DMS153 (cell line): ENCODE measurements around the gene TSPAN32.
"Not testable (repeated sequence)": the region's sequence is repeated elsewhere in the genome, so short reads cannot be mapped to it uniquely, and the experiment has no call there.

ENCODE experiments used
- DNase-seq: peaks from one replicate; lab custom pipeline; 2025; lab: John Stamatoyannopoulos, UW

The TSPAN32 gene

GRCh38 chr11:2342981-2343380, 41.2 kb downstream of the TSPAN32 start:
- DNase-seq, result no peak

DNA sequence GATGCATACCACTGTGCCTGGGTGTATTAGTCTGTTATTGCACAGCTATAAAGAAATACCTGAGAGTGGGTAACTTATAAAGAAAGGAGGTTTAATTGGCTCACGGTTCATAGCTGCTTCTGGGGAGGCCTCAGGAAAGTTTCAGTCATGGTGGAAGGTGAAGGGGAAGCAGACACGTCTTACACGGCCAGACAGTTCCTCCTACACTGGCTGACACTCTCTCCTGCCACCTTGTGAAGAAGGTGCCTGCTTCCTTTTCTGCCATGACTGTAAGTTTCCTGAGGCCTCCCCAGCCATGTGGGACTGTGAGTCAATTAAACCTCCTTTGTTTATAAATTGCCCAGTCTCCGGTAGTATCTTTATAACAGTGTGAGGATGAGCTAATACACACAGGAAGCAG, 41.7 kb downstream of the TSPAN32 start:
- DNase-seq, result no peak

- DNase-seq, result no peak
Observed at GRCh38 chr11:2345050-2345449, 43.2 kb downstream of the TSPAN32 start.

GRCh38 chr11:2346014-2346413, 44.2 kb downstream of the TSPAN32 start:
- DNase-seq, result no peak

DNA sequence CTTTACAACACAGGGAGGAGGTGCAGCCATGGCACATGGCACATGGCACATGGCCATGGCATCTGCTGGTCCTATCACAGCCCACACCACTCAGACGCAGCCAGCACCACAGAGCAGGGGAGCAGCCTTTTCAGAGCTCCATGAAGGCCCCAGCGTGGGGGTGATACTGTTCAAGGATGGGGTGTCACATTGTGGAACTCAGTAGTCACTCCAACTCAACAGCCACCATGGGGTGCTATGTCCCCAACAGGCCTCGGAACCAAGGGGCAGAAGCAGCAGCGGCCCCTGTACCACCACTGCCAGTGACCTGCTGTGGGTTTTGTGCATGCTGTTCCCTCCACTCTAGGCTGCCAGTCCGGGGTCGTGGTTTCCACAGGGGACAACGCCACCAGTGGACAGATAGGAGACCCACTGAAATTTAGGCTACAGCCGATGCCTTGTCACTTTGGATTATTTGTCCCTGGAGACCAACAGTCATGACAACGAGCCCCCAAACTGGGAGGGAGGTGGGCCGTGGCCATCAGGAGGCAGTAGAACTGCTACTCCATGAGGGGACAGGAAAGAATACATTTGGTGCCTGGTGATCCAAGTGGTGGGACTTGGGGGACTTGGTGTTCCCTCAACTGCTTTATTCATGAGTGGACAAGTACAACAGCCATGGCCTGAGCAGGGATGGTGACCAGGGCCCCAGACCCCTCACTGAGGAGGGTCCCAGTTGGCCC, 44.9 kb downstream of the TSPAN32 start:
- DNase-seq, result no peak

GRCh38 chr11:2347308-2347830, 45.6 kb downstream of the TSPAN32 start:
- DNase-seq, result no peak

DNA sequence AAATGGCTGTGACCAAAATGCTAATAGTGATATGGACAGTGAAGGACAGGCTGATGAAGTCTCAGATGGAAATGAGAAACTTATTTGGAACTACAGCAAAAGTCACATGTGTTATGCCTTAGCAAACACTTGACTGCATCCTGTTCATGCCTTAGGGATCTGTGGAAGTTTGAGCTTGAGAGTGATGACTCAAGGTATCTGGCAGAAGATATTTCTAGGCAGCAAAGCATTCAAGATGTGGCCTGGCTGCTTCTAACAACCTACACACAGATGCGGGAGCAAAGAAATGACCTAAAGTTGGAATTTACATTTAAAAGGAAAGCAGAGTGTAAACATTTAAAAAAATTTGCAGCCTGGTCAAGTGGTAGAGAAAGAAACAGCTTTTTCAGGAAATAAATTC, 47.2 kb downstream of the TSPAN32 start:
- DNase-seq, result no peak

- no peak for DNase-seq
Observed at GRCh38 chr11:2351701-2352100, 49.9 kb downstream of the TSPAN32 start.

- no peak for DNase-seq
Observed at GRCh38 chr11:2352420-2352819, 50.6 kb downstream of the TSPAN32 start.

GRCh38 chr11:2355000-2355644, 53.3 kb downstream of the TSPAN32 start:
- no peak for DNase-seq

DNA sequence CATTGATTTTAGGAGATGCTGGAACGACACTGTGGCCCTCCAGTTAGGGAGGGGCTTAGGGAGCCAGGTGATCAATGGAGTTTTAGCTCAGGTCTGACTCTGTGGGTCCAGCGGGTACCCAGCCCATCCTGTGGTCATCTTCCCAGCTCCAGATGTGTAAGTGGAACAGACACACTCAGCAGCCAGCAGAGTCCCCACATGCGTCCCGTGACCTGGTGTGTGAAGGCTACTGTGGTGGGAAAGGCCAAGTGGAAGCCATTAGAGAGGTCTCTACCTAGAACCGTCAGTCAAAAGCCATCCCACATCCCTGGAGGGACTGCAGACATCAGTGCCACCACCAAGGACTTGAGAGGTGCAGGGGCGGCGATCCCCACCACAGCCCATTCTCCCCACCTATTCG, 55.4 kb downstream of the TSPAN32 start:
- DNase-seq, result no peak

DNA sequence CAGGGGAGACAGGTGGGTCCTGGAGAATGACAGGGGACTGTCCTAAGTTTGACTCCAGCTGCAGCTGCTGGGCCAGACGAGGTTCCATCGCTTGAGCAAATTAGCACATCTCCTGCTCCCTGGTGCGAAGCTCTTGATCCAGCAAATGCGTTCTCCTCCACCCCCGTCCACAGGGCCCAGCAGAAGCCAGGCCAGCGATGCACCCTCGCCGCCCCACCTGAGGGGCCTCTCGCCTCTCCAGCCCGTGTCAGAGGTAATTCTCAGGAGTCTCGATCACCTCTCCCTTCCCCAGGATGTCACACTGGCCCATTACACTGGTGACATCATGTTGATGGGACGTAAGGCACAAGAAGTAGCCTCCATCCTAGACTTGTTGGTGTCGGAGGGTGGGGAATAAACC, 55.8 kb downstream of the TSPAN32 start:
- DNase-seq, result not testable (repeated sequence)

DNA sequence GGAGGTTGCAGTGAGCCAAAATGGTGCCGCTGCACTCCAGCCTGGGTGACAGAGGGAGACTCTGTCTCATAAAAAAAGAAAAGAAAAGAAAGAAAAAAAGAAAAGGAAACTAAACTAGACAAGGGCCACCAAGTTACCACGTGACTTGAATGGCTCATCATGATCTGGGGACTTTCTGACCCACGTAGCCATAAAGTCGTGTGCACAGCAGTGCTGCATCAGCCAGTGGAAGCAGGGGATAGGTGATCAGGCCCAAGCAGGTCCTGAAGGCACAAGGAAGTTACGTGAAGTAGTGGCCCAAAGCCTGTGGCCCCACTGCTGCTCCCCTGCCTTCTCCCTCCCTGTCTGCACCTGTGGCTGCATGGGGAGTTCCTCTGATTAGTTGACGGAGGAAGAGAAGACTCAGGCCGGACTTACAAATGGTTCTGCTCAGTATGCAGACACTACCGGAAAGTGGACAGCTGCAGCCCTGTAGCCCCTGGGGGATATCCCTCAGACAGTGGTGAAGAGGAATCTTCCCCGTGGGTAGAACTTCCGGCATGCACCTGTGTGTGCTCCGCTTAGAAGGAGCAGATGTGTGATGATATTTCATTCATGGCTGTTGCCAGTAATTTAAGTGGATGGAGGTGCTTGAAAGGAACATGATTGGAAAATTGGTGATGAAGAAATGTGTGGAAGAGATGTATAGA, 57.1 kb downstream of the TSPAN32 start:
- DNase-seq, result no peak

GRCh38 chr11:2359557-2359956, 57.7 kb downstream of the TSPAN32 start:
- DNase-seq, result no peak

DNA sequence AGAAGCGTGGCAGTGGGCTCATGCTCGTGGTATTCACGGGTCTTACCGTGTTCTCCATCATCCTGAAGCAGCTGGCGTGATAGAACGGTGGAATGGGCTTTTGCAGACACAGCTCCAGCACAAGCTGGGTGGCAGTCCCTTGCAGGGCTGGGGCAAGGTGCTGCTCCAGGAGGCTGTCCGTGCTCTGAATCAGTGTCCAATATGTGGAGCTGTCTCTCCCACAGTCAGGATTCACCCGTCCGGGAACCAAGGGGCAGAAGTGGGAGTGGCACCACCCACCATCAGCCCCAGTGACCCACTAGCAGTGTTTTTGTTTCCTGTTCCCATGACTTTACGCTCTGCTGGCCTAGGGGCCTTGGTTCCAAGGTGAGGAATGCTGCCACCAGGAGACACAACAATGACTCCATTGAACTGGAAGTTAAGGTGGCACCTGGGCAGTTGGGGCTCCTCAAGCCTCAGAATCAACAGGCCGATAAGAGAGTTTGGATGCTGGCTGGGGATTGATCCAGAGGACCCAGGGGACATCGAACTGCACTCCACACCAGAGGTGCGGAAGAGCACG, 58.3 kb downstream of the TSPAN32 start:
- DNase-seq, result no peak

DNA sequence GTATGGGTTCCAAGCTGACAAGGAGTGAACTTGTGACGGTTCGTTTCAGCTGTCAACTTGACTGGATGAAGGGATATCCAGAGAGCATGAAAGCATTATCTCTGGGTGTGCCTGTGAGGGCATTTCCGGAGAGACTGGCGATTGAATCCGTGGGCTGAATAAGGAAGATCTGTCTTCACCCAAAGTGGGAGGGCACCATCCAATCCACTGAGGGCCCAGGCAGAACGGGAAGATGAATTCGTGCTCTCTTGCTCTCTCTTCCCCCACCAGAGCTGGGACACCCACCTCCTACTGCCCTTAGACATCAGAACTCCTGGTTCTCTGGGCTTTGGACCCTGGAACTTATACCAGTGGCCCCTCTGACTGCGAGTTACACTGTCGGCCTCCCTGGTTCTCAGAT, 59.8 kb downstream of the TSPAN32 start:
- no peak for DNase-seq

DNA sequence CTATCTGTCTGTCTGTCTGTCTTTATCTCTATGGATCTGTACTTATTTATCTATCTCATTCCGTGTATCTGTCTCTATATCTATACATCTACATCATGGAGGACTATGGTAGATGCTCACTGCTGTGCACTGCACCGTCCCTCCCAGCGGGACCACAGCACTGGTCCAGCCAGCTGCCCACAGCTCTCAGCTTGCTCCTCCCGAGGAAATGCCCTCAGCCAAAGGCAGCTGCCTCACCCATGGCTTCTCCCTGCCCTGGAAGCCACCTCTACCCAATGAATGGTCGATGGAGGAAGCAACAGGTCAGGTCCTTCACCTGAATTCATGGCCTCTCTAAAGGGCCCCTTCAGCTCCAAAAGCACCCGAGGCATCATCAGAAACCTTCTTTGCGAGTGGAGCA, 60.6 kb downstream of the TSPAN32 start:
- DNase-seq, result no peak

GRCh38 chr11:2363130-2363529, 61.3 kb downstream of the TSPAN32 start:
- no peak for DNase-seq

DNA sequence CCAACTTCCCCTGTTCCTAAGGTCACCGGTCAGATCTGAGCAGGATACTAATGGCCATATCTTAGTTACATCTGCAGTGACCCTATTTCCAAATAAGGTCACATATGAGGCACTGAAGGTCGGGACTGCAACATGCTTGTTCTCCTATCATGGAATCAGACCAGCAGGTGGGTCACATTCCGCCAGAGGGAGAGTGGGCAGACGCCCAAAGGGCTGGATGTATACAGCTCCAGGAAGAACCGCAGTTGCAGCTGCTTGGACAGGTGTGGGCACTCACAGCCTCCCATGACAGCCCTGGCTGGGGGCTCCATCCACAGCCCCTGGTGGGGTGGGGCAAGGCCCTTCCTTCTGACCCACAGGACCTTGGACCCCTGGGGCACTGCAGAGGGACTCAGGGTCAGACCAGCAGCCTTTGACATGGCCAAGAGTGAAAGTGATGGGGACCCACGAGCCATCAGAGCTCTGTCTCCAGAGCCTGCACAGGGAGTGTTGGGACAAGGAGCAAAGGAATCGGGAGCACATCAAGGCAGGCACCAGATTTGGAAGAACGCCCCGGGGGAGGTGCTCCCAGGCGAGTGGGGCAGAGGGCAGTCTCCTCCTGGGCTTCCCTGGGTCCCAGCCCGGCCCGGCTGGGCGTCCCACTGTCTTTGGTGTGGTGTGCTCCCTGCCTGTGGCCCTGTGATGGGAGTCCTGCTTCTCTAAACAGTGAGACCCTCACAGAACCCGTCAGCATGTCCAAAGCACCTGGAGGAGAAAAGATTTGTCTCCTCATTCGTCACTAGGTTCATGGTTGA, 62.0 kb downstream of the TSPAN32 start:
- DNase-seq, result no peak

DNA sequence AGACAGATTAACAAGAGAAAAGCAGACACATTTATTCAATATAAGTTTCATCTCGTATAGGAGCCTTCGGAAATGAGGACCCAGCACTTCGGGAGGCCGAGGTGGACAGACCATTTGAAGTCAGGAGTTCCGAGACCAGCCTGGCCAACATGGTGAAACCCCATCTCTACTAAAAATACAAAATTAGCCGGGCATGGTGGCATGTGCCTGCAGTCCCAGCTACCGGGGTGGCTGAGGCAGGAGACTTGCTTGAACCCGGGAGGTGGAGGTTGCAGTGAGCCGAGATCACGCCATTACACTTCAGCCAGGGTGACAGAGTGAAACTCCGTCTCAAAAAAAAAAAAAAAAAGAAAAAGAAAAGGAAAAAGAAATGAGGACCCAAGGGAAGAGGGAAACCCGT, 62.6 kb downstream of the TSPAN32 start:
- DNase-seq, result not testable (repeated sequence)

DNA sequence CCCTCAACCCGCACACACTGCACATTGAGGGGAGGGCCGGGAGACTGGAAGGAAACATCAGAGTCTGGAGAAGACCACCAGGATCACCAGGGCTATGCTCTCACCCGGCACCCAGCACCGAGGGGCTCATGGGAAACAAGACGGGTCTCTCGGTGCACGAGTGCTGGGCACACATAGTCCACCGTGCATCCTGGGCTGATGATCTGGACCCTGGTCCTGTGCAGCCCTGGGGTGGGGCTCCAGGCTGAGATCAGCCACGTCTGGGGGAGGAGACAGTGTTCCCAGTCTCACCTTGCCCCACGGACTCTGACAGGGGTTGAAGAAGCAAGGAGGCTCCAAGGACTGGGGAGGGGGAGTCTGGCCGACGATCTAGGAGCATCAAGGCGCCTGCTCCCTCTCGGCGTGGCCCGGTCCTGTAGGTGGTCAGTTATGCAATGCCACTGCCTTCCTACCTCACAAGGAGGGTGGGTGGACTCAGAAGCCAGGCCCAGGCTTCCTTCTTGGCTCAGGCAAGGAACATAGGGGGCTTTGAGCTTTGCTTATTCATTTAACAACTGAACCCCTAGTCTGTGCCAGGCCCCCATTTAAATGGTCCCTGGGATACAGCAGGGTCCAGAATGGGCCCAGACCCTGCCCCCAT, 63.9 kb downstream of the TSPAN32 start:
- no peak for DNase-seq
